Nucleus accumbens (tissue), 56 donors: Measurements from ENCODE around the gene ACADL.
"Not testable (repeated sequence)": the region's sequence is repeated elsewhere in the genome, so short reads cannot be mapped to it uniquely, and the experiment has no call there.

ENCODE experiments used
- DNase-seq, 56 donors: peaks; one replicate each; lab custom pipeline; 2025; lab: John Stamatoyannopoulos, UW

Gene ACADL

GRCh38 chr2:210203558-210203957, 21.7 kb downstream of the ACADL start:
- DNase-seq: no peak

DNA sequence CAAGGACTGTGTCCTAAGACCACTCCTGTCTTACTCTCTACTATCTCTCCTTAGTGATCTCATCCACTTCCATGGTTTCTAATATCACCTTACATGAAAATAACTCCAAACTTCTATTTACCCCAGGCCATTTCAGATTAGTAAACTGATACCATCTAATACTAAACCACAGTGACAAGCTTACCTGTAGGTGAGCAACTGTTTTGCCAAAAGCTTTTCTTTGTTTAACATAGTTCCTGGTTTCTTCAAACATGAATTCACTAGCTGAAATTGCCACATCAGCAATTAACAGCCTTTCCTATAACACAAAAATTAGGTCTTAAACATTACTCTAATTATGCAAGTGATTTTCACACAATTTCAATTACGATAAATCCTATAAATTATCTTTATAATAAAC, 22.1 kb downstream of the ACADL start:
- DNase-seq: no peak

GRCh38 chr2:210199854-210200253, 25.4 kb downstream of the ACADL start:
- DNase-seq: no peak

DNA sequence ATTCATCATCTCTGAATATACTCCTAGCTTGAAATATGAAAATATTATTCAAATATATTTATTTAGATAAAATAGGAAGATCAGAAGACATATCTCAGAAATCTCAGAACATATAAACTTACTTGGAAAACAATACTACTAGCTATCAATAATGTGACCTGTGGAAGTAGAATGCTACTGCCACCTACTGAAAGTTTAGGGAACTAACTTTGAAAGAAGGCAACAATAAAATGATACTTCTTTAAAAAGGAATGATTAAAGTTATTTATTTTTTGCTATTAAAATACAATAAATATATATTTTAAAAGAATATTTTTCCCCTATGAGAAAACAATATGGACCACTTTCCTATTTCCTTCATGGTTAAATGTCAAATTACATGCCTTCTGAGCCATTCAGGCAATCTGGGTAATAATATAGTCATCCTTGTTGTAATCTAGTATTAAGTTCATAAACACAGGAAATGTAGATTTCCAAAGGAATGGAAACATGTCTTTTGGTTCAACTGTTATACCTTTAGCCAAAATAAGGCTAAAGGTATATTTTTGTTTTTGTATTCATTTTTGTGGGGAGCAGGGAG, 26.0 kb downstream of the ACADL start:
- DNase-seq: no peak

DNA sequence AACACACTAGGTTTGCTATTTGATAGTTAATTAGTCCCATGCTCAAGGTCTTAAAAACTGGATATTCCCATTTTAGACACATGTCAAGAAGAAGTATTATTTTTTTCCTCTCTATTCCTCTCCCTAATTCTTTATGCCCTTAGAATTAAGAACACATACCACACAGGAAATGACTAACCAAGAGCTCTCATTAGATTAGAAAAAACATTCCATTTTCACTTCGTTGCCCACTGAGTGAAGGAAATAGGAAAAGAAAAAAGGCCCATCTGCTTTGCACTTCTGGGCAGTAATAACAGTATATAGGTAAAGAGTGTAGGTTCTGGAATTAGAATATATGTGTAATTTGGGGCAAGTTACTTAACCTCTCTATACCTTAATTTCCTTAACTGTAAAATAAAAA, 26.9 kb downstream of the ACADL start:
- DNase-seq: no peak

DNA sequence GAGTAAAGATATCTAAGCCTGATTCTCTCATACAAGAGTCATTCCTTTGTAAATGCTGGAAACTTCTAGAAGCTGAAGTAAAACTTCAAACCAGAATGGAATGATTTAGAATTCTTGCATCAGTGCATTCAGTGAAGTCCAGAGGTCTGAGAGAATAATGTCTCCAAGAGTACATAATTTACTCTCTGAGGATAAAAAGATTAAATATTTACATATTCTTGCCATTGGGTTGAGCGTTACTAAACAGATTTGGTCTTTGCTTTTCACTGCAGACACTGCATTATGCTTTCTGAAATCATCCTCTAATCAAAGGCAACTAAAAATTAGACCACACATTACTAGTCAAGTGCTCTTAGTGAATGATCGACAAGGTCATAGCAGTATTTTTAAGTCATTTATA, 27.5 kb downstream of the ACADL start:
- no peak for DNase-seq

DNA sequence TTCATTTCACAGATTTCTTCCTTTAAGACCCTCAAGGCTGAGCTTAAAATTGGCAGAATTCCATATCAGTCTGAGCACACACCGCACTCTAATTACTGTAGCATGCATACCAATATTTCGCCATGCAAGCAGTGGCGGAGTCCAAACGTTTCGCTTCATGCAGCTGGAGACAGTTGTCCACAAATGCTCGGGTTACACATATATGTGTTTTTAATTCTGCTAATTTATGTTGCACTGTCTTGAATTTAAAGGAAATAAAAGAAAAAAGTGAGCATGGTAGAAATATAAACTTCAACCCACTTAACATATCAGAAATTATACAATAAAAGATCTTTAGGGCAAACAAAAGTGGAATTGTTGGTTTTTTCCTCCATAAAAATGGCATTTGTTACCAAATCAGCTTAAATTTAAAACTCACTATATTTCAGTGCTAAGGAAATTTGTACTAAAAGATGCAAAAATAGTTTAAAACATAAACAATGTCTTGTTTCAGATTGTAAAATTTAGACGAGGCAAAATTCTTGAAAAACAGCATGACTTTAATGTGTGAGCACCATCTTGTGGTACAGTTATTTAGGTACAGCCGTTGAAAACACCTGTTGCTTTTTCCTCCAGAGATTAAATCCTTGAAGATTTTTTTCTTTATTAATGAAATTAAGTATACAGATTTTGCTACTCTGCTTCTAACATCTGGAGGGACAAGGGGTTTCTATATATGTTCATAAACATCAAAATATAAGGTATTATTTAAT, 30.0 kb downstream of the ACADL start:
- DNase-seq: no peak

DNA sequence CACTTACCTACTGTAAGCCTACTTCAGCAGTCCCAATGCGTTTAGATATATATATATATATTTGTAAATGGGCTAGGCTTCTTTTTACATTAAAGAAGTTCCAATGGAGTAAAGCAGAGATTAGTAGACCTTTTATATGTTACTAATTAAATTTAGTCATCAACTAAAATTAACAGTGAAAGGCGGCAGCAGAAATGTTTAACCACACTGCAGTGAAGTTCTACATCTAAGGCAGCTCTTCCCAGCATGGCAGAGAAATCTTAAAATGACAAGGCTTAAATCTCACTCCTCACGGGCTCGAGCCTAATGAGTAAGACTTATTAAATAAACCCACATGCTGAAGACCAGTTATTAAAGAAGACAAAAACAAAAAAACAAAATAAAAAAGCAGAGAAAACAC, 34.9 kb downstream of the ACADL start:
- no peak for DNase-seq

- DNase-seq: no peak
Observed at GRCh38 chr2:210189452-210190138, 35.7 kb downstream of the ACADL start.

GRCh38 chr2:210188755-210189154, 36.5 kb downstream of the ACADL start:
- no peak for DNase-seq

DNA sequence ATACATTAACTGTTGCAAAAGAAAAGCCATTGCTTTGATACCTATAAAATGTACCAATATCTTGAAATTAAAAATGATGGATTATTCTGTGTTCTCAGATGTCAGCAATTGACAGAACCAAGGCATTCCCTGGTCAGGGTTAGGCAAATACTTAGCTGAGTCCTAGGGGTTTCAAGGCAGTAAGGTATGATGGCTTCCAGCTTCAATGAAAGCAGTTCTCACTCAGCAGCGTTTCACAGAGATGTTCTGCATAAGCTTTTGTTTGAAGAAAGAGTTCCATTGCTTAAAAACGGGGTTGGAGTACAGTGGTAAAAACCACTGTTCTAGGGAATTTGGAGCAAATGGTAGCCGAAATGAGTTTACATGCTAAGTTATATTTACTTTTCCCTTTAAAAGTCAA, 37.1 kb downstream of the ACADL start:
- no peak for DNase-seq

- not testable (repeated sequence) for DNase-seq
Observed at GRCh38 chr2:210183936-210184335, 41.3 kb downstream of the ACADL start.

GRCh38 chr2:210181606-210182088, 43.6 kb downstream of the ACADL start:
- DNase-seq: not testable (repeated sequence)

DNA sequence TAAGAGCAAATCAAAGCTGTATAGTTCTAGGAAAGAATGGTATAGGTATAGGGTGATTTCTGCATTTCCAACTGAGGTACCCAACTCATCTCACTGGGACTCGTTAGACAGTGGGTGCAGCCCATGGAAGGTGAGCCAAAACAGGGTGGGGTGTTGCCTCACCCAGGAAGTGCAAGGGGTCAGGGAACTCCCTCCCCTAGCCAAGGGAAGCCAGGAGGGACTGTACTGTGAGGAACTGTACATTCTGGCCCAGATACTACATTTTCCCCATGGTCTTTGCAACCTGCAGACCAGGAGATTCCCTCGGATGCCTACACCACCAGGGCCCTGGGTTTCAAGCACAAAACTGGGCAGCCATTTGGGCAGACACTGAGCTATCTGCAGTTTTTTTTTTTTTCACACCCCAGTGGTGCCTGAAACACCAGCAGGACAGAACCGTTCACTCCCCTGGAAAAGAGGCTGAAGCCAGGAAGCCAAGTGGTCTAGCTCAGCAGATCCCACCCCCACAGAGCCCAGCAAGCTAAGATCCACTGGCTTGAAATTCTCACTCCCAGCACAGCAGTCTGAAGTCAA, 44.1 kb downstream of the ACADL start:
- DNase-seq: not testable (repeated sequence)

DNA sequence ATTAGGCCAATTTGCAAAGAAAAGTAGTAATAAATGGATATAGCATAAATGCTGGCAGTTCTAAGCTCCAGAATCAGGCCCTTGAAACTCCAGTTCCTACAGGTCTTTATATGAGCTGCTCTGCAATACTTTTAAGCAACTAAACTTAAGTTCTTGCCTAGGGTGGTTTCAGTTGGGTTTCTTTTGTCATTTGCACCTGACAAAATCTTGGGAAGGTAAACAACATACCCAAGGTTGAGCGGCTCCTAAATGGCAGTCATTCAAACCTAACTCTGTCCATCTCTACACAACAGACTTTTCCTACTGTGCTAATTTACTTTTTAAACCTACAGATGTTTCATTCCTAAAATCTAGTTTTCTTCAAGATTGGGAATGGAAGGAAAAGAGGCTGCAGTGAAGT, 44.8 kb downstream of the ACADL start:
- no peak for DNase-seq

GRCh38 chr2:210179351-210179990, 45.8 kb downstream of the ACADL start:
- DNase-seq: no peak

- DNase-seq: no peak
Observed at GRCh38 chr2:210177769-210178168, 47.5 kb downstream of the ACADL start.

- not testable (repeated sequence) for DNase-seq
Observed at GRCh38 chr2:210177115-210177514, 48.1 kb downstream of the ACADL start.

- no peak for DNase-seq
Observed at GRCh38 chr2:210174086-210174485, 51.2 kb downstream of the ACADL start.

DNA sequence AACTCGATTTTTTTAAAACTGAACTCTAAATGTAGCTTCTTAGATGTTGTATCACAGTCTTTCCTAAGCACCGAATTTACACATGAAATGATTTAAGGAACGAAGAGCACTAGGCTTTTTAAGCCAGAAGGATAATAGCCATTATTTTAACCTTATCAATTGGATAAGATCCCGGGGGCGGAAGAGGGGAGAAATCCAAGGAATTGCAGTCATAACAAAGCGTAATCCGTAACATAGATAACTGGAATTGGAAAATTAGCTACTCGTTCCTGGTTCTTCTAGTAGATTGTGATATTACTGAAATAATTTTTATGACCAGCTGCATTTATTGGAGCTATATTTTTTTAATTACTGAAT, 53.0 kb downstream of the ACADL start:
- DNase-seq: no peak
